ENCODE results near the gene TRIM27.
"Not testable (repeated sequence)": the region's sequence is repeated elsewhere in the genome, so short reads cannot be mapped to it uniquely, and the experiment has no call there.

The TRIM27 gene

GRCh38 chr6:28863604-28864325 is 60.0 kb downstream of the TRIM27 start:
- in situ Hi-C loops (cut with HindIII; ENCODE audit: low sequenced_read_pairs): loop anchor here (5.0 kb wide), 1 partner anchor 44 kb away; no protein-coding TSS in a partner anchor
- peak; percentile 70 for DNase-seq (ENCODE audit: low read depth)
- H3K4me3 ChIP-seq (ENCODE audit: low read depth, low read length): peak overlapping the region; percentile 94
- TF ChIP-seq CTCF (IDR thresholded peaks at IDR 0.05; ENCODE audit: low read depth, low read length, missing control alignments): no peak

GRCh38 chr6:28862077-28862476 is 61.7 kb downstream of the TRIM27 start:
- in situ Hi-C loops (cut with HindIII; ENCODE audit: low sequenced_read_pairs): loop anchor here (5.0 kb wide), 1 partner anchor 45 kb away; no protein-coding TSS in a partner anchor
- DNase-seq (ENCODE audit: low read depth): no peak
- no peak for TF ChIP-seq CTCF (IDR thresholded peaks at IDR 0.05; ENCODE audit: low read depth, low read length, missing control alignments)
- no peak overlapping the region for H3K4me3 ChIP-seq (ENCODE audit: low read depth, low read length)

GRCh38 chr6:28861339-28861738 is 62.4 kb downstream of the TRIM27 start:
- in situ Hi-C loops (cut with HindIII; ENCODE audit: low sequenced_read_pairs): loop anchor here (5.0 kb wide), 1 partner anchor 46 kb away; no protein-coding TSS in a partner anchor
- H3K4me3 ChIP-seq (ENCODE audit: low read depth, low read length): no peak overlapping the region
- TF ChIP-seq CTCF (IDR thresholded peaks at IDR 0.05; ENCODE audit: low read depth, low read length, missing control alignments): no peak
- no peak for DNase-seq (ENCODE audit: low read depth)

GRCh38 chr6:28860581-28860980 is 63.2 kb downstream of the TRIM27 start:
- TF ChIP-seq CTCF (IDR thresholded peaks at IDR 0.05; ENCODE audit: low read depth, low read length, missing control alignments): no peak
- H3K4me3 ChIP-seq (ENCODE audit: low read depth, low read length): no peak overlapping the region
- no peak for DNase-seq (ENCODE audit: low read depth)
- in situ Hi-C loops (cut with HindIII; ENCODE audit: low sequenced_read_pairs): loop anchor here (5.0 kb wide), 1 partner anchor 47 kb away; no protein-coding TSS in a partner anchor

- in situ Hi-C loops (cut with HindIII; ENCODE audit: low sequenced_read_pairs): no loop called here
- no peak for DNase-seq (ENCODE audit: low read depth)
- no peak for TF ChIP-seq CTCF (IDR thresholded peaks at IDR 0.05; ENCODE audit: low read depth, low read length, missing control alignments)
- no peak overlapping the region for H3K4me3 ChIP-seq (ENCODE audit: low read depth, low read length)
These were observed 64.8 kb downstream of the TRIM27 start for GRCh38 chr6:28858963-28859362.

- no peak for DNase-seq (ENCODE audit: low read depth)
- in situ Hi-C loops (cut with HindIII; ENCODE audit: low sequenced_read_pairs): no loop called here
- no peak overlapping the region for H3K4me3 ChIP-seq (ENCODE audit: low read depth, low read length)
- TF ChIP-seq CTCF (IDR thresholded peaks at IDR 0.05; ENCODE audit: low read depth, low read length, missing control alignments): no peak
These were observed 67.2 kb downstream of the TRIM27 start for GRCh38 chr6:28856620-28857005.

GRCh38 chr6:28854405-28854804 is 69.4 kb downstream of the TRIM27 start:
- in situ Hi-C loops (cut with HindIII; ENCODE audit: low sequenced_read_pairs); DNase-seq (ENCODE audit: low read depth); H3K4me3 ChIP-seq (ENCODE audit: low read depth, low read length): not testable (repeated sequence)

All from astrocyte of the cerebellum (primary cell).